Measurements from ENCODE around the gene MYBPC2.
A peak's percentile ranks its signal among the peaks of the same experiment; 100 is the strongest.

MYBPC2 gene

GRCh38 chr19:50383852-50384684, 48.6 kb upstream of the MYBPC2 start, which contains the start of gene POLD1 (continued):
- TF ChIP-seq BCL6B (tag by site-specific recombination; IDR thresholded peaks at IDR 0.05), result no peak
- TF ChIP-seq ZNF571 (tag by site-specific recombination; IDR thresholded peaks at IDR 0.05), result no peak
- TF ChIP-seq KLF10 (tag by site-specific recombination; IDR thresholded peaks at IDR 0.05), result peak; percentile 49; the same call in 1 of the 2 replicates
- TF ChIP-seq KLF17 (tag by site-specific recombination; IDR thresholded peaks at IDR 0.05), result peak; percentile 76; the same call in 1 of the 2 replicates
- TF ChIP-seq ZBTB6 (tag by site-specific recombination; IDR thresholded peaks at IDR 0.05), result no peak
- no peak for TF ChIP-seq ZNF473 (tag by site-specific recombination; IDR thresholded peaks at IDR 0.05)
- peak; percentile 95 for TF ChIP-seq ZNF341 (tag by site-specific recombination; IDR thresholded peaks at IDR 0.05; ENCODE audit: low read depth)
- TF ChIP-seq ZNF24 (tag by site-specific recombination; IDR thresholded peaks at IDR 0.05), result peak; percentile 78
- no peak for TF ChIP-seq ZNF510 (tag by site-specific recombination; IDR thresholded peaks at IDR 0.05; ENCODE audit: insufficient replicate concordance)
- TF ChIP-seq FEZF1 (tag by site-specific recombination; IDR thresholded peaks at IDR 0.05), result peak; percentile 85
- no peak; the same call in 1 of the 2 replicates for TF ChIP-seq ZNF639 (tag by site-specific recombination; IDR thresholded peaks at IDR 0.05)
- 0 out of 2 replicates have a peak, but pooled peaks have one; percentile 30 for TF ChIP-seq ZNF792 (tag by site-specific recombination; IDR thresholded peaks at IDR 0.05)
- TF ChIP-seq EGR2 (tag by site-specific recombination; IDR thresholded peaks at IDR 0.05; ENCODE audit: low read depth), result peak; percentile 93
- TF ChIP-seq ZSCAN30 (tag by site-specific recombination; IDR thresholded peaks at IDR 0.05), result peak; percentile 37; the same call in 1 of the 2 replicates
- TF ChIP-seq ZNF449 (tag by site-specific recombination; IDR thresholded peaks at IDR 0.05), result peak; percentile 68; the same call in 1 of the 2 replicates
- TF ChIP-seq ZNF747 (tag by site-specific recombination; IDR thresholded peaks at IDR 0.05), result no peak
- TF ChIP-seq ZNF48 (tag by site-specific recombination; IDR thresholded peaks at IDR 0.05), result no peak
- TF ChIP-seq ZNF2 (tag by site-specific recombination; IDR thresholded peaks at IDR 0.05), result peak; percentile 64; the same call in 1 of the 2 replicates
- 0 out of 2 replicates have a peak, but pooled peaks have one; percentile 42 for TF ChIP-seq ZBTB1 (tag by site-specific recombination; IDR thresholded peaks at IDR 0.05)
- TF ChIP-seq KLF7 (tag by site-specific recombination; IDR thresholded peaks at IDR 0.05; ENCODE audit: borderline replicate concordance), result peak; percentile 83; the same call in 1 of the 2 replicates
- 0 out of 2 replicates have a peak, but pooled peaks have one; percentile 11 for TF ChIP-seq ZNF623 (tag by site-specific recombination; IDR thresholded peaks at IDR 0.05)
- no peak for TF ChIP-seq ZNF555 (tag by site-specific recombination; conservative IDR thresholded peaks at IDR 0.05)
- peak; percentile 100 for TF ChIP-seq ZXDB (tag by site-specific recombination; IDR thresholded peaks at IDR 0.05)
- TF ChIP-seq ZSCAN23 (tag by site-specific recombination; IDR thresholded peaks at IDR 0.05), result no peak
- TF ChIP-seq ZNF580 (tag by site-specific recombination; IDR thresholded peaks at IDR 0.05), result peak; percentile 72; the same call in 1 of the 2 replicates
- TF ChIP-seq ZNF280D (tag by site-specific recombination; IDR thresholded peaks at IDR 0.05), result no peak
- TF ChIP-seq ZNF701 (tag by site-specific recombination; IDR thresholded peaks at IDR 0.05), result no peak
- peak; percentile 61; the same call in 1 of the 2 replicates for TF ChIP-seq ZNF324 (tag by site-specific recombination; IDR thresholded peaks at IDR 0.05)
- no peak for TF ChIP-seq ZNF350 (tag by site-specific recombination; IDR thresholded peaks at IDR 0.05)
- no peak for TF ChIP-seq ZNF654 (tag by site-specific recombination; IDR thresholded peaks at IDR 0.05; ENCODE audit: low read depth)
